ENCODE results near the gene ADAMTS8.
"Not testable (repeated sequence)": the region's sequence is repeated elsewhere in the genome, so short reads cannot be mapped to it uniquely, and the experiment has no call there.

ADAMTS8 gene

GRCh38 chr11:130459521-130459920, 31.1 kb upstream of the ADAMTS8 start:
- no peak for DNase-seq

- DNase-seq: no peak
These were observed 30.0 kb upstream of the ADAMTS8 start for GRCh38 chr11:130458410-130458729.

GRCh38 chr11:130457623-130458409, 29.4 kb upstream of the ADAMTS8 start:
- DNase-seq: no peak

GRCh38 chr11:130456286-130456685, 27.9 kb upstream of the ADAMTS8 start:
- no peak for DNase-seq

- DNase-seq: no peak
These were observed 27.2 kb upstream of the ADAMTS8 start for GRCh38 chr11:130455483-130456127.

- no peak for DNase-seq
These were observed 26.3 kb upstream of the ADAMTS8 start for GRCh38 chr11:130454491-130455252.

GRCh38 chr11:130452940-130453339, 24.5 kb upstream of the ADAMTS8 start:
- no peak for DNase-seq

- DNase-seq: no peak
These were observed 23.8 kb upstream of the ADAMTS8 start for GRCh38 chr11:130452176-130452575.

GRCh38 chr11:130451231-130452019, 23.0 kb upstream of the ADAMTS8 start:
- no peak for DNase-seq

- peak in 1 of 2 donors; percentile 12 for DNase-seq
These were observed 21.8 kb upstream of the ADAMTS8 start for GRCh38 chr11:130449996-130450769.

DNA sequence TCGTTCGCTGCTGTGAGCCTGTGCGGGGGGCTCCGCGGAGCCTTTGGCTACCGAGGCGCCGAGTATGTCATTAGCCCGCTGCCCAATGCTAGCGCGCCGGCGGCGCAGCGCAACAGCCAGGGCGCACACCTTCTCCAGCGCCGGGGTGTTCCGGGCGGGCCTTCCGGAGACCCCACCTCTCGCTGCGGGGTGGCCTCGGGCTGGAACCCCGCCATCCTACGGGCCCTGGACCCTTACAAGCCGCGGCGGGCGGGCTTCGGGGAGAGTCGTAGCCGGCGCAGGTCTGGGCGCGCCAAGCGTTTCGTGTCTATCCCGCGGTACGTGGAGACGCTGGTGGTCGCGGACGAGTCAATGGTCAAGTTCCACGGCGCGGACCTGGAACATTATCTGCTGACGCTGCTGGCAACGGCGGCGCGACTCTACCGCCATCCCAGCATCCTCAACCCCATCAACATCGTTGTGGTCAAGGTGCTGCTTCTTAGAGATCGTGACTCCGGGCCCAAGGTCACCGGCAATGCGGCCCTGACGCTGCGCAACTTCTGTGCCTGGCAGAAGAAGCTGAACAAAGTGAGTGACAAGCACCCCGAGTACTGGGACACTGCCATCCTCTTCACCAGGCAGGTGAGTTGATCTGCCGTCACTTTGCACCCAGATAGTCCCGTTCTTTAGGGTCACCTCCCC, 21.0 kb upstream of the ADAMTS8 start:
- no peak for DNase-seq

DNA sequence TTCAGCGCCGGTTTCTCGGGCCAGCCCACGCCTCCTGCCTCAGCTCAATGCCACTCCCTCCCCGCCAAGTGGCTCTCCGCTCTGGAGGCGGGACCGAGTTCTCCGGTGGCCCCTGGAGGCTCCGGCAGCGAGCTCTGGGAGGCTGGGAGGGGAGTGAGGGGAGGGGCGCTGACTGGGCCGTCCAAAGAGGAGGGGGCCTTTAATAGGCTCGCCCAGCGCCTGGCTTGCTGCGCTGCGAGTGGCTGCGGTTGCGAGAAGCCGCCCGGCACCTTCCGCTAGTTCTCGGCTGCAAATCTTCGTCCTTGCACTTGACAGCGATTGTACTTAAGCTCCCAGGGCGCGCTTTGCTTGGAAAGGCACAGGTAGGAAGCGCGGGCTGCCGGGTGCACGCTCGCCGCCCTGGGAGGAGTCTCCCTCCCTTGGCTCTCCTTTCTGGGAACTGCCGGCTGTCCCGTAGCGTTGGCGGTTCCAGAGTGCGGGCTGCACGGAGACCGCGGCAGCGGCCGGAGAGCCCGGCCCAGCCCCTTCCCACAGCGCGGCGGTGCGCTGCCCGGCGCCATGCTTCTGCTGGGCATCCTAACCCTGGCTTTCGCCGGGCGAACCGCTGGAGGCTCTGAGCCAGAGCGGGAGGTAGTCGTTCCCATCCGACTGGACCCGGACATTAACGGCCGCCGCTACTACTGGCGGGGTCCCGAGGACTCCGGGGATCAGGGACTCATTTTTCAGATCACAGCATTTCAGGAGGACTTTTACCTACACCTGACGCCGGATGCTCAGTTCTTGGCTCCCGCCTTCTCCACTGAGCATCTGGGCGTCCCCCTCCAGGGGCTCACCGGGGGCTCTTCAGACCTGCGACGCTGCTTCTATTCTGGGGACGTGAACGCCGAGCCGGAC, 20.3 kb upstream of the ADAMTS8 start, which contains the start of gene ADAMTS15:
ADAMTS15 (plus strand) TSS at position 230 of the 894 bp plus-strand sequence; CDS start at position 559, 329 bp downstream.
- DNase-seq: peak; percentile 25 to 55

GRCh38 chr11:130448039-130448415, 19.6 kb upstream of the ADAMTS8 start:
- no peak for DNase-seq

DNA sequence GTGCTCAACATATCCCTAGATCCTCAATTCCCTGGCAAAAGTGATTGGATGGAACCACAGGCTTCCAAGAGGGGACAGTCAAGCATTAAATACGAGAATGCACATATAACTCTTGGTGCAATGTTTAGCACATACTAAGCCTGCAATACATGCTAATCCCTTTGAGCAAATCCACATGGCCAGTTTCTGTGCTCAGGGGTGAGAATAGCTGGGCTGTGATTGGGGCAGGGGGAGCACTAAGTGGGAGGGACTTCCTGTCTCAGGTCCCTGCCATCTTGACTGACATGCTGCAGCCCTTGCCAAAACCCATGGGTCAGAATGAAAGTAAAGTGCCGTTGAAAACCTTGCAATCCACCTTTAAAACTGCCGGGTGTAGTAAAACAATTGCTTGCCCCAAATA, 17.4 kb upstream of the ADAMTS8 start:
- no peak for DNase-seq

- no peak for DNase-seq
These were observed 14.3 kb upstream of the ADAMTS8 start for GRCh38 chr11:130442737-130443136.

GRCh38 chr11:130441719-130442118, 13.3 kb upstream of the ADAMTS8 start:
- DNase-seq: no peak

GRCh38 chr11:130439876-130440275, 11.5 kb upstream of the ADAMTS8 start:
- DNase-seq: no peak

DNA sequence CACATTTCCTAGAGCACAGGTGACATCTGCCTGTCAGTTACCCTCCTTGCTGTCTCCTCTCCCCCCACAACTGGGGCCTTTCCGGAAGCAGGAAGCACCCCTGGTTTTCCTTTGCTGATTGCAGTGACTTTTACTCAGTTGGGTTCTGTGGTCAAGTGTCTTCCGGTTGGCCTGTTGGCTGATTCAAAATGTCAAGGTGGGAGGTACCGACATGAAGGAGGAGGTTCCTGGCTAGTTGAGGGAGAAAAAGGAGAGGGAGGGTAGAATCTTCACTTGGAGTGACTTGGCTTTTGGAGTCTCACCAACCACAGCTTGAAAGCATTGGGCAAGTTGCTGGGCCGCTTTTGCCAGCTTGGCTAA, 10.7 kb upstream of the ADAMTS8 start:
- DNase-seq: no peak

- not testable (repeated sequence) for DNase-seq
These were observed 10.2 kb upstream of the ADAMTS8 start for GRCh38 chr11:130438401-130439159.

GRCh38 chr11:130437848-130438247, 9.4 kb upstream of the ADAMTS8 start:
- no peak for DNase-seq

Measured in stimulated activated CD4-positive, alpha-beta T cell treated with anti-CD3 and anti-CD28 coated beads, Interleukin-2, amount 100 ng/mL, for 24 hours (primary cell).